ENCODE data around the gene NEAT1. TPM values are rescaled to one million over a fixed set of nuclear protein-coding genes. Genes with fewer than 3 reads are reported as not detected.
A peak's percentile ranks its signal among the peaks of the same experiment; 100 is the strongest.

Gene NEAT1
- total and polyA plus RNA-seq, 9 of the 15 experiments (the other 6 are each of a cell fraction or from before 2014, with no cell fraction given): 20.1 to 389 (median 62.8) TPM

DNA sequence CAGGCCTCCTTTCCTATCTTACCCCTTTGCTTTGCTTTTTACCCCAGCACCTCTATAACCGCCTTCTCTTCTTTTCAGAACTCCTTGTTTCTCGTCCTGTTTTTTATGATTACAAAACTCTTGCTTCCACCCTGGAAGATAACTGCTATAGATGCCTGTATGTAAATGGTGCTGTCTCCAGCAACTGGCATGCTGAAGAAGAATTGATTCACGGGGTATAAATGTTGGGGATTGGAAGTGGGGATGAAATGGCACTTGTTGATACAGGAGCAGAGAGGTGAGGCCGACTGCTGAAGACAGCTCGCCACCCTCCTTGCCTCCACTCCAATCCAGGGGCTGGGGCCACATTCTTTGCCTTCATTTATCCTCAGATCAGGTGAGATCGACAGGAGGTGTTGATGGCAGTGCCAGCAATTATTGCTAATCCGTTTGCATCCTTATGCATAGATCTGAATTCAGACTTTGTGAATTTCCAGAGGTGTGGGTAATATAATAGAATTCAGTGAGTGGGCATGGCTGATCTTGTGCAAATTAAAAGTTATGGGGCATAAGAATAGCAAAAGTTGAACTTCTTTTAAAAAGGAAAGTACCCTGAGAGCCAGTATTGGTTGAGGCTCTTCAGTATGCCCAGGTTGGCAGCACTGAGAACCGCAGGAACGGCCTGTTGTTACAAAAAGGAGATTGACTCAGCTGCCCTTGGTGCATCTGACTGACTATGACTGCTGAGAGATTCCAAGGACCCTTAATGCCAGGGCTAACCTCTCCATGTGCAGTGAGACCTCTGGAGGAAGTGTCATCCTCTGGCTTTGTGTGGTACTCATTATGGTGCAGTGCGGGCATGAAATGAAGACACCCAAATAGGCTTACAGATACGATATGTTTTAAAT is 5.3 kb downstream of the NEAT1 start (continued):
- TF ChIP-seq RERE (CRISPR knock-in tag; IDR thresholded peaks at IDR 0.05; ENCODE audit: borderline replicate concordance): no peak
- TF ChIP-seq ZNF124 (CRISPR knock-in tag; IDR thresholded peaks at IDR 0.05): no peak
- TF ChIP-seq ZNF695 (CRISPR knock-in tag; IDR thresholded peaks at IDR 0.05): no peak
- TF ChIP-seq SMARCC2 (IDR thresholded peaks at IDR 0.05; ENCODE audit: low read depth): no peak
- TF ChIP-seq ZNF507 (tag; conservative IDR thresholded peaks at IDR 0.05): no peak
- 0 out of 2 replicates have a peak, but pooled peaks have one; percentile 76 for TF ChIP-seq ZNF586 (CRISPR knock-in tag; conservative IDR thresholded peaks at IDR 0.05)
- no peak for TF ChIP-seq MBD1 (CRISPR knock-in tag; IDR thresholded peaks at IDR 0.05)
- TF ChIP-seq ZNF354B (CRISPR knock-in tag; IDR thresholded peaks at IDR 0.05): no peak
- 0 out of 2 replicates have a peak, but pooled peaks have one; percentile 58 for TF ChIP-seq CREB5 (CRISPR knock-in tag; IDR thresholded peaks at IDR 0.05)
- TF ChIP-seq, protein P1, sequence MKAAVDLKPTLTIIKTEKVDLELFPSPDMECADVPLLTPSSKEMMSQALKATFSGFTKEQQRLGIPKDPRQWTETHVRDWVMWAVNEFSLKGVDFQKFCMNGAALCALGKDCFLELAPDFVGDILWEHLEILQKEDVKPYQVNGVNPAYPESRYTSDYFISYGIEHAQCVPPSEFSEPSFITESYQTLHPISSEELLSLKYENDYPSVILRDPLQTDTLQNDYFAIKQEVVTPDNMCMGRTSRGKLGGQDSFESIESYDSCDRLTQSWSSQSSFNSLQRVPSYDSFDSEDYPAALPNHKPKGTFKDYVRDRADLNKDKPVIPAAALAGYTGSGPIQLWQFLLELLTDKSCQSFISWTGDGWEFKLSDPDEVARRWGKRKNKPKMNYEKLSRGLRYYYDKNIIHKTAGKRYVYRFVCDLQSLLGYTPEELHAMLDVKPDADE (conservative IDR thresholded peaks at IDR 0.05; ENCODE audit: control insufficient read depth, low read depth, low read length): no peak
- TF ChIP-seq HMGN3 (IDR thresholded peaks at IDR 0.05; ENCODE audit: borderline replicate concordance, extremely low read depth, insufficient read length, low read depth, low read length): no peak
- peak; percentile 15 for TF ChIP-seq RBM22 (IDR thresholded peaks at IDR 0.05; ENCODE audit: low read depth, low read length, poor library complexity, severe bottlenecking)
- TF ChIP-seq ZNF224 (CRISPR knock-in tag; IDR thresholded peaks at IDR 0.05): no peak
- no peak for TF ChIP-seq CBX8 (IDR thresholded peaks at IDR 0.05; ENCODE audit: borderline replicate concordance, extremely low read depth, low read depth, low read length, poor library complexity, severe bottlenecking)

Measured in K562 (cell line).